ENCODE results near the gene CNTN2.

The CNTN2 gene

DNA sequence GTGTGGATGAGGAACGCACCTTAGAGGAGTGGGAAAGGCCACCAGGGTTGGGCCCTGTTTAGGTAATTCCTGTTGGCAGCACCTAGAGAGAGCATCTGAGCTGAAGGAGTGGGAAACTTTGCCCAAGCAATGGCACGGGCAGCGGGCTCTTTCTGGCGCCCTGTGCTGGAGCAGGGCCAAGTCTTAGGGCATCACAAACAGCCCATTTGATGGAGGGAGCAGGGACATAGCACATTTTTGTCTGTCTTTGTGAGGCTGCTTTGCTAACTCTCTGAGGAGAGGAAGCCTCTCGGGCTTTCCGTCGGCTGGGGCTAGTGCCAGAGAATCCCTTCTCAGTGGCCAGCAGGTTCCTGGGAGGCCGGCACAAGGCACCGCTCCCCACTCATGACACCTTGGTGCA lies 22.5 kb upstream of the CNTN2 start:
- no peak for DNase-seq

DNA sequence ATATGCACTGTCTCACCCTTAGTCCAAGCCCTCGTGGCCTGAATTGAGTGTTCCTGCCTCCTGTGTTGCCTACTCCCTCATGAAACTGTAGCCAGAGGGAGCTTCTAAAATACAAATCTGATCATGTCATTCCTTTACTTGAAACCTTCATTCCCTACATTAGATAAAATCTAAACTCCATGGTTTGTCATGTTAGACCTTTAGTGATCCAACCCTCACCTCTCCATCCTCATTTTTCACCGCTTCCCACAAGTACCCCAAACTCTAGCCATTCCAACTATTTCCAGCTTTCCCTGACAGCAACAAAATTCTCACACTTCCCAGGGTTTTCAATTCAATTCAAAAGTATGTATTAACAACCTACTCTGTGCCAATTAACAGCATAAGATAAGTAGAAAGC lies 18.3 kb upstream of the CNTN2 start:
- DNase-seq = no peak

DNA sequence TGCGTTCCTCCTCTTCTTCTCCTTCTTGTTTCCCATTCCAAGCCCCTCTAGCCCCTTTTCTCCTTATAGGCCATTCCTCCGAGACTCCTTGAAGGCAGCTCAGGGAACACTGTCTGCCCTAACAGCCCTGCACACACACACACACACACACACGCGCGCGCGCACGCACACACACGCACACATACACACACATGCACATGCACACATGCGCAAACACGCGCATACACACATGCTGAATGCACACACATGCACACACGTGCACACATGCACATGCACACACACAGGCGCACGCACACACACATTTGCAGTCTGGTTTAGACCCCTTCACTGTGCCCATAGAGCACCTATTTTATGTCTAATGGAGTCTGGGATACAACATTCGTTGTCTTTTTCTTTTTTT lies 17.8 kb upstream of the CNTN2 start:
- no peak for DNase-seq

DNA sequence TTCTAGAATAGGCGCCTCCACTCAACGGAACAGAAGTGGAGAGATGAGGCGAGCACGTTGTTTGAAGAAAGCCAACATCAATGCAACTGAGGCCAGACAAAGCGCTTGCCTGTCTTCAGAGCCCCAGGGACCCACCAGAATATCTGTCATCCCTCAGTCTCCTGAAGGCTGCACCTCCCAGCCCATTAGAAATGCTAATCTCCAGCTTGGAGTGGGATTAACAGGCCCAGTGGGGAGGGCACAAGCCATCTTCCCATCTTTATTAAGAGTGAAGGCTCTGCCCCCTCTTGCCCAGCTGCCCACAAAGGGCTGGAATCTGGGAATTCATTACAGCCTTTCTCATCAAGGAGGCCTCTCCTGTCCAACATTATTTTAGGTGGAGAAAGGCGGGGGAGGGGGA lies 16.8 kb upstream of the CNTN2 start:
- no peak for DNase-seq

DNA sequence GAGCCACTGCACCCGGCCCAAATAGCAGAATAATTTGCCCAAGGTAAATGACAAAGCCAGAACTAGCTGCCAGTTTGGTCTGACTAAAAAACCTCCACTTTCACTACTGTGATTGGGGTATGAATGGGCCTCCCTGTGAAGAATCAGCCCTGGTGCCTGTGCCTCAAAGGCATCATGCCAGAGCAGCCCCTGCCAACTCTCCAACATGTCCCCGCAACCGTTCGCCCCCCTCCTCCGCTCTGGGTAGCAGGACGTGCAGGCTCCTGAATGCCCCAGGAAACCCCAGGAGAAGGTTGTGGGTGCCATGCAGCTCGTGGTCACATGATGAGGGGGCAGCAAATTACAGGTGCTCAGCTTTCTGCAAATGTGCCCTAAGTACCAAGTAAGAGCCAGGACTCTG lies 14.6 kb upstream of the CNTN2 start:
- no peak for DNase-seq

DNA sequence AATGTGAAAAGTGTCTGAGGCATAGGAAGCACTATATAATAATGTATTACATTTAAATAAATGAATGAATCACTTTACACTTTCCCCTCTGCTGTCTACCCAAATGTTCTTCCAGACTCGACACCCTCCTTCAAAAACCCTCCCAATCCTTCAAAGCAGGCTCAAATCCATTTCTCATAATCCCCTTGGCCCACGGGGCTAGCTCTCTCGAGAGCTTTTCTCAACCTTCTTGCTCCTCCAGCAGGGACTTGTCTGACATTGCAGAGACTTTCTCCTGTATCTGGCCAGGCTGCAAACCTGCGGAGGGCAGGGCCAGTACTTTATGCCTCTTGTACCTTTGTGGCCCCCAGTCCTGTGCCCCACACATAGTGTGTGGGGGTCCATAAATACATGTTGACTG lies 14.1 kb upstream of the CNTN2 start:
- DNase-seq = no peak

DNA sequence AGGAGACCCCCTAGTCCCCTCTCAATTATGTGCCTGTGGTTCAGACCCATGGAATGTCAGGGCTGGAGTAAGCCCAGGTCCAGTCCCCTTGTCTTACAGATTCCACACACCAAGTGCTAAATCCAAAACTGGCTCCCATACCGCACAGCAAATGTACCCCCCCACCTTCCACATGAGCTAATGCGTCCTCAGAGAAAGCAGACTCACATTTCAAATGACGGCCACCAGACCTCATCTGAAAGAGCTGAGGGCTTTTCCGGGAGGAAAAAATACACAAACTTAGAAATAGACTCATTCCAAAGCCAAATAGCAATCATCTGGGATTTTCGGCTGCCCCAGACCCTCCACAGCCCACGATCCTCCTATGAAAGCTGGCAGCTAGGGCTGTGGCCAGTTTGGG lies 12.8 kb upstream of the CNTN2 start:
- no peak for DNase-seq

DNA sequence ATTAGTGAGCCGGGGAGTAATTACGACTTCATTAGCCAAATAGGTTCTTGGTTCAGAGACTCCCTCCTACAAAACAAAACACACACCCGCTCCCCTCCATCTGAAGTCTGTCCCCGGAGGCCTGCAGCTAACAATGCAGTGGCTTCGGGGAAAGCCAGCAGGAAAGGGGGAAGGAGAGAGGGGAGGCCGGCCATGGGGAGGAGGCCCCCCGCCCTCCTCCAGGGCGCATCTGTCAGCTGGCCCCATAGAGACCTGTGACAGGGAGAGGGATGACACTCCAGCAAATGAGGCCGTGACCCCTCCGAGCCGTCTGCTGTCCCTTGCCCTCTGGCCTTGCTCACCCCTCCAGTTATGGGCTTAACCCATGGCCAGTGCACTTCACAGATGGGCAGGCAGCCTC lies 12.1 kb upstream of the CNTN2 start:
- DNase-seq = no peak

DNA sequence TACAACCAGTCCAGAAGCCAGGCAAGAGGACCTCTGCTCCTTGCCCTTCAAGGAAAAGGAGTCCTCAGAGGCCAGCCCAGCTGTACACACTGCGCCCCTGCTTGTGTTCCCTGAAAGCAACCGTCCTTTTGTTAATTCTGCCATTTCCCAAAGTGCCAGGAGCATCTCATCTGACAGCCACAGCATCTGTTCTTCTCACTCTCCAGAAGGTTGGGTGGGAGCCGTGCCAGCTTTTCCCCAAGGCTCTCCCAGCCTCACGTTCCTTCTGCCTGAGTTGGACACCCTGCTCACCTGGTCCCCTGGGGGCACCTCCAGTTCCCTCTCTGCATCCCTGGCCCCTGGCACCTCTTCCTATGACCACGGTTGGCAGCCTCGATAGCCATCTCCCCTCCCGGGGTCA lies 10.5 kb upstream of the CNTN2 start:
- DNase-seq = no peak

DNA sequence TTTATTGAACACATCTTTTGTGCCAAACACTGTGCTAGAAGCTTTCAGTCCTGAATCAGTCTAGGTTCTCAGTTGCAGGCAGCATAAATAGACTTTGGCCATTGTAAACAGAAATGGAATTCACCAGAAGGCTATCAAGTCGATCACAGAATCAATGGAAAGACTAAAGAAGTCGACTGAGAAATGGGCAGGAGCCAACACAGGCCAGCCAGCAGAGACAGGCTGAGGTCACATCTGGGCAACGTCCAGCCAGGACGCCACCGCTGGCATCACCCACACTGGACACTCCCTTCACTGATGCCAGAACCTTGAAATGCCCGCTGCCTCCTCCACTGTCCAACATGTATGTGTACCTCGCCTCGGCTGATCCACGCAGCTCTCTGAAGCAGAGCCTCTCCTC lies 5.5 kb upstream of the CNTN2 start:
- no peak for DNase-seq

DNA sequence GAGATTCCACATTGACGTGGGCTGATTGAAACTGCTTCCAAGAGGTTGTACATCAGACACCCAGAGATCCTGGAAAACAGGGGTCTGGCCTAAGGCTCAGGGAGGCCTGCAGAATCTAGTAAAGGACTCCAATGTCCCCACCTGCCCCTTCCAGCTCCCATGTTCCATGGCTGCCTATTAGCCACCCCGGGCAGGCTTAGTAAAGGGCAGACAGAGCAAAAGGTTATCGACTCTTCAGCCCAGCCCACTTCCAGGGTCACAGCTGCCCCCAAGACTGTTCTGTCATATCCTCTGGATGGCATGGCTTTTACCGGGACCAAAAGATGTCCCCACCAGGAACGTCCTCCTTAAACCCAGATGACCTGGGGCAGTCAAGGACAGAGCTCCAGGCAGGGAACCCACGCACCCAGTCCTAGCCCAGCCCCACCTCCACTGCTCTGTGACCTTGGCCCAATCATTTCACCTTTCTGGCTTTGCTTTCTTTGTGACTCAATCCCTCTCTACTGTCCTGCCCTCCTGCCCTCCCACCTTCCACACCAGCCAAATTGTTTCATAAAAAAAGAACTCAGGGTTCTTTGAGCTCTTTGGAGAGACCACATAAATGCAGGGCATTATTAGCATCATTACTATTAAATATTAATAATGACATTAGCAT lies 4.8 kb upstream of the CNTN2 start:
- DNase-seq = no peak

DNA sequence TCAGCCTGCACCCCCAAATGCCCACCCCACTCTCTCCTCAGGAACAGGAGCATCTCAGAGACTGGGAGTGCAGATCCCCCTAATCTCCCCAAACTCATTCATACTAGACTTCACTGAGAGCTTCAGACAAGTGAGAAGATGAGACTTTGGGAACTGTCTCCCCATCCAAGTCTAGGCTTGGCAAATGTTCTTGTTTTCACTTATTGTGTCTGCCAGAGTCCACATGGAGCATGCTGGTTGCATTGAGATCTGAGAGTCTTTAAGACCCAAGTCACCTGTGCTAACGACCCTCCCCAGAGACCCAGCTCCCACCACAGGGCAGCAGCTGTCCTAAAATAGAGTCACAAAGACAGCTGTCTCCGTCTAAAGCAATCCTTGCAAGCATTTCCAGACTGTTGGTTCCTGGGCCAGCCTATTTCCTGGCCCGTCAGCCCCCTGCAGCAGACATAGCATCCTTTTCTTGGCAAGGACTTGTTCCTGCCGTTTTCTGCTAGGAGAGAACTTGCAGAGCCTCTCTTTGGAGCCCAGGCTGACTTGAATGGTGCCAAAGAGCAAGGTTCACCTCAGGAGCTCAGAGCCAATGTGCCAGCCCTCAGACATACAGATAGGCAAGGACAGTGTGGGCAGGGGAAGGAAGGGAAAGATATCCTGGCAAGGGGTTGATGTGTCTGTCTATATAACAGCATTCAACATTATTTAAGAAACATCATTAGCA lies 1.9 kb upstream of the CNTN2 start:
- no peak for DNase-seq

DNA sequence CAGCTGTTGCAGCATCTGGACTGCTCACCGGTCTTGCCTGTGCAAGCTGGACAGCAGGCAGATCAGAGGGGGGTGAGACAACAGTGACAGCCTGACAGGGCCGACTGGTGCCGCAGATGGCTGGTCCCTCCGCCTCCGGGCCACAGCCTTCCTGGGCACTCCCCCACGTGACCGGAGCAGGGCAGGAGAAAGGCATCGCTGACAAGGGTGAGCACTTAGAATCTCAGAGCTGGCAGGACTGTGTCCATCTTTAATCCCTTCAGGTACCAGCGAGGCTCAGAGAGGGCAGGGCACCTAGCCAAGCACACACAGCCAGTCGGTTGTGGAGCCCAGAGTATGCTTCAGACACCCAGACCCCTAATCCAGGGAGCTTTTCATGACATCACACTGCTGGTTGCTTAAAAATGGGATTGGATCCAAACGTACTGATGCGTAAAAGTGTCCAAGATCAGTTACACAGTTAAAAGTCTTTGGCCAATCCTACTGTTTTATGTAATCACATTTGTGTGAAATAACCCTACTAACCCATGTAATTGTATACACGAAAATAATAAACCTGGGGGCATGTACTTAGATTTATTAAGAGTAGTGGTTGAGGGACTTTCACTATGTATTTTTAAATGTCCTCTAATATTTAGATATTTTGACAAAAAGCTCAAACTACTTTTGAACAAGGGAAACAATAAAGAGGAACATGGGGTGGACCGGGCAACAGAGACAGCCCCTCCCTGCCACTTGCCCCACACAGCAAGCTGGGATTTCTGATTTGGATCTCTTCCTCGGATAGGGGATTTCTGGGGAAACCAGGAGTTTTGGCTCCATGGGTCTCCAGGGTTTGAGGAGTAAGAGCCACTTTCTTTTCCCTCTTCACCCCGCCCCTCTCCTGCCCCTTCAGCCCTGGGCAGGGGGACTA lies 758 bp upstream of the CNTN2 start:
- no peak for DNase-seq

DNA sequence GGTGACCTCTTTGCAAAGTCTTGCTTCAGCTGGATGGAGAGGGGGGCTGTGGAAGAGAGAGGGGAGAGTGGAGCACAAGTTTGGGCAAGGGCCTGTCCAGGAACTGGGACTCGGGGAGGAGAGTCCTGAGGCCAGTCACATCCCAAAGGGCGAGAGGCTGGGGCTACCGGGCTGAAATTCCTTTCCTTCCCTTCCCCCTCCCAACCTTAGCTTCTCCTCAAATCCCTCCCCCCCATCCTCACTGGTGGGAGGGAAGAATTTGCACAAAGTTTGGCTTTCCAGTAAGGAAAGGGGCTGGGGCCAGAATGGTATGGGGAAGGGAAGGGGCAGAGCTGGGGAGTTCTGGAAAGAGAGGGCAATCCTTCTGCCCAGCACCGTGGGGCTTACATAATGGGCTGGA lies 854 bp downstream of the CNTN2 start:
- no peak for DNase-seq

DNA sequence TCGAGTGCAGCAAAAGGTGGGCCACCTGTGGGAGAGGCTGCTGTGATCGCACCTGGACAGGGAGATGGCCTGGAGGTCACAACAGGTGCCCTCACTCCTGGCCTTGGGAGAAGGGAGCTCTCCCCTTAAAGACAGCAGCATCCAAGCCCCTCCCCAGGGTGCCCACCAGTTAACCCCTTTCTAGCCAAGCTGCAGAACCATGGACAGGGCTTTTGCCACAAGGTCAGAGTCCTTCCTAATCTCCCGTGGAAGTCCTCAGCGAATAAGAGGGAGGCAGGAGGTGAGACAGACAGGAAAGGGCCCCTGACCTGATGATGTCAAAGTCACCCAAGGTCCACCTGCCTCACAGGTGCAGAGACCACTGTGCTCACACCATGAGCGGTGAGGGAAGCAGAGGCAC lies 1.7 kb downstream of the CNTN2 start:
- no peak for DNase-seq

DNA sequence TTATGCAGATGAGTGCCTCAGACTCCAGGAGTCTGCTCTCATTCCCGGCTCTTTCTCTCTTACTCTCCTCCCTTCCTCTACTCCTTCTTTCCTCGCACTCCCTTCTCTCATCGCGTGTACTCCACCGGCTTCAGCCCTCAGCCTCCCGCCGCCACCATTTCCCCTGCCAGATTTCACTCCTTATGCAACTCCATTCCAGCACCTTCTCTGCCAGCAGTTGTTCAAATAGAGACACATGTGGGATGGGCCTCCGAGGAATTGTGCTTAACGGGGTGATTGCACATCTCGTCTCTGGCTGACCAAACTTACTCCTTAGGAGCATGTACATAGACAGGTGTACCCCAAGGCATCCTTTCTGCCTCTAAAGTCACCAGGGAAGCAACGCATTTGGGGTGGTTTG lies 2.1 kb downstream of the CNTN2 start:
- no peak for DNase-seq

DNA sequence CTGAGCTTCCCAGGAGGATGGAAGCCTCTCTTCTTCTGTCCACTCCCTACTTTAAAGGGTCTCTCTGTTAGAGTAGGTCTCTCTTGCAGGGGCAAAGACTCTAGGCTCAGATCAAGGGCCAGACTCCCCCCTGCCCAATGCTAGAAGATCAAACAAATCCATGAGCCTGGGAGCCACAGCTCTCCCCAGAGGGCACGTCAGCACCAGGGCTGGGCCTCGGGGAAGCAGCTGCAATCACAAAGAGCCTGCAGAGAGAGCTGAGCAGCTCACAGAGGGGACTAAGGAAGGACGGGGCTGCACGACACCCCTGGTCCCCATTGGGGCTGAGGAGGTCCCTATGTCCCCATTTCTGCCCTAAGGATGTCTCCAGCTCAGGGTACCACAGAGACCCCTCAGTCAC lies 3.9 kb downstream of the CNTN2 start:
- no peak for DNase-seq

DNA sequence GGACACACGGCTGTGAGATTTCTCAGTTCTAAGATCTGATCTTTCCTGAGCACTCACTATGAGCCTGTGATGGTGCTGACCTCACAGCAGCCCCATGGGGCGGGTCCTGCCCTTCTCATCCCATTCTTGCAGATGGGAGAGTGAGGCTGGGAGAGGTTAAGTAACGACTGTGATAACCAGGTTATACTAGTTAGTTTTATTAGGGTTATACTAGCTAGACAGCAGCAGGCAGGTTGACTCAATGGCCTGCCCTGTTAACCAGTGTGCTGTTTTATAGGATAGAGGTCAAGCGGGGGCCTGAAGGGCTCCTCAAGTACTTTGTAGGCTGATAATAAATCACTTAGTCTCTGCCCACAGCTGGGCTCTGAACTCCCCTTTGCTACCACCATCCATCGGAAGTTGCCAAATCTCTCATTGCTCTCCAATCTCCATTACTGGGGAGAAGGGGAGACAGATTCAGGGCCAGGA lies 4.8 kb downstream of the CNTN2 start:
- no peak for DNase-seq

DNA sequence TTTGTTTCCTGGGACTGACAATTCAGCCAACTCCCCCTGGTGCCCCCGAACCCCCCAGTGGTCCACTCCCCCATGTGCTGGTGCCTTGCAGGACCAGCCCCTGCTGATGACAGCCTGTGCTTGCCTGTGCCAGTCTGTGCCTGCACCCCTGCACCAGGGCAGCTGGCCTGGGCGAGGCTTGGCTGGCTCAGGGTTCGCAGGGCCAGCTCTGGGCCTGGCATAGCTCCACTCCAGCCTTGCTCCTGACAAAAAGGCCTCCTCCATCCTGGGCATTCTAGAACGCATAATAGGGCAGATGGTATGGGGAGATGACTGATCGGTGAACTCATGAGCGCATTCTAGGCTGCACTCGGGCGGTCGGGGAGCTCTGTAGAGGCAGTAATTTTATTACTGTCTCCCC lies 5.4 kb downstream of the CNTN2 start:
- no peak for DNase-seq

DNA sequence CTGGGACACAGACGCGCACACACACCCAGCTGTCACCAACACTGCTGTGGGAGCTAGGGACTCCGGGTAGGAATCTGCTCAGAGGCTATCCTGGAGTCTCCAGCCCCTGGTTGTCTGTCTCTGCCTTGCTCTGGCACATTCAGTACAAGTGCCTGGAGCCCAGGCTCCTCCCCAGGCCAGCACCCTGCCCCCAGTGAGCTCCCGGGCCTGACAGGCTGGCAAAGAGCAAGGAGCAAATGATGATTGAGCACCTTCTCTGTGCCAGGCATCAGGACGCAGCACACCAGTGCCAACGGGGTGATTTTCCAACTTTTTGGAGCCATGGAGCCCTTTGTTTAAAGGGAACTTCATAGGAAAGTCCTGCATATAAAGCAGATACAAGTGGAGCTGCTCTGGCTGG lies 6.5 kb downstream of the CNTN2 start:
- no peak for DNase-seq

DNA sequence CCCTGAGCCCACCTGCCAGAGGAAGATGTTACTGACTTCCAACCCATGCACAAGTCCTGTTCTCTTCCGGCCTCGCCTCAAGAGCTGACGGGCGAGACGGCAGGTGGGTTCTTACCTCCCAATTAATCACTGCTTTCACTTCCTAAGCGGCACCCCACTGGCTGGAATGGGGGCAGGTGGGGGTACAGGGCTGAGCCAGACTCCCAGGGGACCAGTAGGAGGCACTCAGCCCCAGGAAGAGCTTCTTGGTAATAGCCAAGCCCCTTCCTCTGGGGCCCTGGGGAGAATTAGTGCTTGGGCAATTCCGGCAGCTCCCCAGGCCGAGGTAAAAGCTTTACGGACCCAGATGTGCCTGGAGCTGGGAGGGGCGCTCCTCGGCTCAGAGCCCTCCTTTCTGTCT lies 9.7 kb downstream of the CNTN2 start:
- no peak for DNase-seq

DNA sequence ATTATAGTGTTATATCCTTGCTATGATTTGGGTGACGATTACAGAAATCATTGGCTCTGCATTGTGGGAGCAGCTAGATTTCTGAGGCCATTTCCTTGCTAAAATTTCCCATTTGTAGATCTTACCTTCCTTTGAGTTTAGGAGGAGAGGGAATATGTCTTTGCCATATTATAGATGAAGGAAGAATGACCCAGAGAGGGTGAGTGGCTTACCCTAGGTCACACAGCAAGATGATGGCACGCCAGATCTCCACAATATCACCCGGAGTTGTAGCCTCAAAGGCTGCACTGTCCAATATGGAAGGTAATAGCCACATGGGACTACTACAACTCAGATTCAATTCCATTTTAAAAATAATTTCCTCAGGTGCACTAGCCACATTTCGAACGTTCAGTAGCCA lies 10.3 kb downstream of the CNTN2 start:
- no peak for DNase-seq

DNA sequence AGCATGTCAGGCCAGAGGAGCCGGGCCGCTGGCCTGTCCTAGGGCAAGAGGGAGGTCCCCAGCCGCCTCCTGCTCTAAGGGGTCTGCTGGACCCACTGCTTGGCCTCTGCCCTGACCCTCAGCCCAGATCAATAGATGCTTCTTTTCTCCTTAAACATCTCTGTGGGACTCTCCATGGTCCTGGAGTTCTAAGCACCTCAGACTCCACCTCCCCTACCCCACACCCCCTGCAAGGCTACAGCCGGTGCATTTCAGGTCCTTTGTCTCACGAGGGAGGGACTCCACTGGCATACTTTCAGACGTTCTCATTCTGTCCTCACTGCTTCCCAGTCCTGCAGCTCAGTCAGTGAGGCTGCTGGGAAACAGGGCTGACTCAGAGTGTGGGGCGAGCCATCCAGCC lies 11.0 kb downstream of the CNTN2 start:
- DNase-seq = no peak

DNA sequence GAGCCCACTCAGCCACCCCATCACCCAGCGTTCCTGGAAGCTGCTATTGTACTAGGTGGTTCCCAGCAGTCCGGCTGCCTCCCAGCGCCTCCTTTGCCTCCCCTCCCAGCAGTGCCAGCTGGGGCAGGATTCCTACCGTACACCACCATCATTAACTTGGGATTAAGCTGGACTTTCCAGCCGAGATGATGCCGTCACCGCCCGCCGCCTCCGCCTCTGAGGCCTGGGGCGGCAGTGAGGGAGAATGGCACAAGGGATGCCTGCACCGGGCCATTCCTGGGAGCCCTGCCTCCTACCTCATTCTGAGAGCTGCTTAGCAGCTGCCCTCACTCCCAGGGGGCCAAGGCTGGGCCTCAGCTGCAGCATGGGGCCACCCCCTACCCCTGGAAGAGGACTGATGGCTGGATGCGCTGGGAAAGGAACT lies 13.2 kb downstream of the CNTN2 start:
- DNase-seq = no peak
